Measurements from ENCODE around the gene KCTD13. TPM values are rescaled to one million over a fixed set of nuclear protein-coding genes. Genes with fewer than 3 reads are reported as not detected.

KCTD13 gene
- polyA plus RNA-seq, 1 of the 3 experiments (the other 2 are of a cell fraction): 31.0 TPM

- TF ChIP-seq MEF2A (IDR thresholded peaks at IDR 0.05; ENCODE audit: borderline replicate concordance, low read depth) (no peak), PBX3 (IDR thresholded peaks at IDR 0.05) (no peak)
- H3K4me3 ChIP-seq (ENCODE audit: low read depth in 2 of 2, low read length in 1 of 2): no peak overlapping the region
- H4K20me1 ChIP-seq (ENCODE audit: insufficient read depth): no peaks in the 10 kb centered on the region
- no peak overlapping the region for H3K9ac ChIP-seq
- no peaks in the 10 kb centered on the region for H3K79me2 ChIP-seq (ENCODE audit: insufficient read depth)
- no peaks in the 10 kb centered on the region for H3K9me3 ChIP-seq
- no peak for DNase-seq
- 55% methylated on average over 4 of the region's 4 CpGs for WGBS (ENCODE audit: low lambda C conversion rate)
- CTCF ChIA-PET: interaction anchor here (0.8 to 1.9 kb wide), 4 partner anchors 12 to 102 kb away, joined by 3 to 5 read pairs (median 3); partner anchors contain the start of gene KCTD13
- POLR2A ChIA-PET: no interaction called here
- no peaks in the 10 kb centered on the region for H3K4me1 ChIP-seq (ENCODE audit: control insufficient read depth in 1 of 2, insufficient read depth in 2 of 2, low read depth in 1 of 2, low read length in 1 of 2)
- no peak overlapping the region for H2AFZ ChIP-seq (ENCODE audit: low read depth)
- no peaks in the 10 kb centered on the region for H3K36me3 ChIP-seq (replicated peaks in 1 of 2; ENCODE audit: control insufficient read depth in 1 of 2, insufficient read depth in 2 of 2, low read length in 1 of 2)
- no peak overlapping the region for H3K4me2 ChIP-seq
- H3K27me3 ChIP-seq (ENCODE audit: insufficient read depth): no peaks in the 10 kb centered on the region
- peaks cover 7% of the 10 kb centered on the region for H3F3A ChIP-seq (replicated peaks; ENCODE audit: insufficient read depth)
- no peaks in the 10 kb centered on the region for H3K9me2 ChIP-seq
- no peak overlapping the region for H3K27ac ChIP-seq (ENCODE audit: low read depth in 2 of 2, low read length in 1 of 2)
Observed at GRCh38 chr16:29950806-29951461, 24.9 kb upstream of the KCTD13 start.

GRCh38 chr16:29947897-29948296 is 21.9 kb upstream of the KCTD13 start:
- H4K20me1 ChIP-seq (ENCODE audit: insufficient read depth): no peaks in the 10 kb centered on the region
- H3K9ac ChIP-seq: no peak overlapping the region
- H3K79me2 ChIP-seq (ENCODE audit: insufficient read depth): no peaks in the 10 kb centered on the region
- peaks cover 23% of the 10 kb centered on the region for H3F3A ChIP-seq (replicated peaks; ENCODE audit: insufficient read depth)
- H3K27ac ChIP-seq (ENCODE audit: low read depth in 2 of 2, low read length in 1 of 2): no peak overlapping the region
- 54% methylated on average over 2 of the region's 2 CpGs for WGBS (ENCODE audit: low lambda C conversion rate)
- H3K36me3 ChIP-seq (replicated peaks in 1 of 2; ENCODE audit: control insufficient read depth in 1 of 2, insufficient read depth in 2 of 2, low read length in 1 of 2): no peaks in the 10 kb centered on the region
- no peak for DNase-seq
- H2AFZ ChIP-seq (ENCODE audit: low read depth): no peak overlapping the region
- H3K9me2 ChIP-seq: no peaks in the 10 kb centered on the region
- H3K4me3 ChIP-seq (ENCODE audit: low read depth in 2 of 2, low read length in 1 of 2): no peak overlapping the region
- CTCF ChIA-PET: interaction anchor here (0.6 kb wide), 1 partner anchor 46 kb away, joined by 3 read pairs; no protein-coding TSS in a partner anchor
- POLR2A ChIA-PET: no interaction called here
- H3K4me2 ChIP-seq: no peak overlapping the region
- no peaks in the 10 kb centered on the region for H3K27me3 ChIP-seq (ENCODE audit: insufficient read depth)
- 0 out of 4 replicates have a peak, but pooled peaks cover 0 to 9% of the 10 kb centered on the region in 2 experiments for H3K4me1 ChIP-seq (ENCODE audit: control insufficient read depth in 1 of 2, insufficient read depth in 2 of 2, low read depth in 1 of 2, low read length in 1 of 2)
- H3K9me3 ChIP-seq: no peaks in the 10 kb centered on the region
- no peak for TF ChIP-seq POLR2AphosphoS5 (IDR thresholded peaks at IDR 0.05; ENCODE audit: low read depth, low read length)
- TF ChIP-seq FOXJ3 (CRISPR knock-in tag; IDR thresholded peaks at IDR 0.05): no peak
- TF ChIP-seq IRF3 (IDR thresholded peaks at IDR 0.05; ENCODE audit: low read depth, low read length): no peak
- no peak for TF ChIP-seq FOSL2 (IDR thresholded peaks at IDR 0.05; ENCODE audit: borderline replicate concordance, low read depth)
- TF ChIP-seq RAD21 (IDR thresholded peaks at IDR 0.05; ENCODE audit: low read length): no peak
- no peak for TF ChIP-seq MEF2A (IDR thresholded peaks at IDR 0.05; ENCODE audit: borderline replicate concordance, low read depth)
- no peak for TF ChIP-seq USF2 (IDR thresholded peaks at IDR 0.05; ENCODE audit: borderline replicate concordance, low read depth, low read length)
- no peak for TF ChIP-seq EP300 (IDR thresholded peaks at IDR 0.05; ENCODE audit: borderline replicate concordance in 1 of 2, low read depth in 1 of 2, low read length in 1 of 2)
- no peak for TF ChIP-seq JUND (IDR thresholded peaks at IDR 0.05)
- TF ChIP-seq REST (IDR thresholded peaks at IDR 0.05; ENCODE audit: low read depth, low read length): no peak
- TF ChIP-seq FOXM1 (IDR thresholded peaks at IDR 0.05; ENCODE audit: low read depth): no peak
- no peak for TF ChIP-seq TAF1 (IDR thresholded peaks at IDR 0.05; ENCODE audit: borderline replicate concordance, low read depth, low read length)
- no peak for TF ChIP-seq RFX5 (IDR thresholded peaks at IDR 0.05; ENCODE audit: low read length)
- TF ChIP-seq ELF1 (IDR thresholded peaks at IDR 0.05): no peak
- TF ChIP-seq YY1 (IDR thresholded peaks at IDR 0.05; ENCODE audit: low read depth): no peak
- TF ChIP-seq CTCF (IDR thresholded peaks at IDR 0.05): no peak
- TF ChIP-seq MAX (IDR thresholded peaks at IDR 0.05; ENCODE audit: low read depth): no peak

Data from SK-N-SH (cell line).